ENCODE measurements around the gene PDE3A.

GRCh38 chr12:20483776-20484175 is 115.4 kb downstream of the PDE3A start:
- TF ChIP-seq GATAD2B (conservative IDR thresholded peaks at IDR 0.05; ENCODE audit: low read depth): no peak
- no peak for TF ChIP-seq NR2C1 (IDR thresholded peaks at IDR 0.05)
- no peak for TF ChIP-seq ATF3 (IDR thresholded peaks at IDR 0.05; ENCODE audit: borderline replicate concordance, extremely low read depth, low read depth, low read length)
- TF ChIP-seq ZZZ3 (IDR thresholded peaks at IDR 0.05; ENCODE audit: control insufficient read depth, insufficient read length, low read depth): no peak
- TF ChIP-seq CTCF (IDR thresholded peaks at IDR 0.05 in 2 of 3, conservative IDR thresholded peaks at IDR 0.05 in 1 of 3; ENCODE audit: control insufficient read depth in 2 of 3, extremely low read depth in 1 of 3, insufficient read depth in 1 of 3, low read depth in 3 of 3, low read length in 3 of 3): no peak
- TF ChIP-seq POLR2A (IDR thresholded peaks at IDR 0.05; ENCODE audit: low read depth, low read length): no peak
- no peak for TF ChIP-seq IRF3 (IDR thresholded peaks at IDR 0.05)
- TF ChIP-seq ATF2 (IDR thresholded peaks at IDR 0.05; ENCODE audit: low read length): no peak
- no peak for TF ChIP-seq SPI1 (IDR thresholded peaks at IDR 0.05; ENCODE audit: borderline replicate concordance, insufficient read depth, low read depth, low read length)
- no peak for TF ChIP-seq HDGF (IDR thresholded peaks at IDR 0.05)
- TF ChIP-seq SMC3 (IDR thresholded peaks at IDR 0.05; ENCODE audit: borderline replicate concordance, low read length): no peak
- TF ChIP-seq SP1 (IDR thresholded peaks at IDR 0.05; ENCODE audit: low read depth, low read length): no peak
